AG04450 (cell line): ENCODE measurements around the gene TRPM3. TPM values are rescaled to one million over a fixed set of nuclear protein-coding genes. Genes with fewer than 3 reads are reported as not detected.

Experiments used
- CTCF ChIA-PET: fragments of 300-600, 350-600 bp; formaldehyde crosslinking; extraction: SDS; loops from one replicate; lab custom pipeline; 2022; ENCODE audit warnings: antibody characterized with exemption, inconsistent platforms; lab: Charles Lee
- POLR2A ChIA-PET: fragments of 350-600 bp; formaldehyde crosslinking; extraction: SDS; loops from one replicate; lab custom pipeline; 2021; ENCODE audit warnings: antibody characterized with exemption, inconsistent platforms; lab: Yijun Ruan, JAX
- DNase-seq: peaks from one replicate; pipeline ENCODE4 v3.0.0-alpha.2; 2011; ENCODE audit warnings: low read depth, low spot score
- H3K27ac ChIP-seq: one replicate; pipeline ENCODE4 v1.5.1; 2012; ENCODE audit warnings: low read depth, low read length, control low read depth
- H3K27me3 ChIP-seq: one replicate; pipeline ENCODE4 v1.6.0; 2012; ENCODE audit warnings: low read length; ENCODE audit not compliant: control insufficient read depth, insufficient read depth
- H3K4me3 ChIP-seq: 2 replicates; pipeline ENCODE4 v1.5.1; 2011; ENCODE audit warnings: mild to moderate bottlenecking, low read depth, low read length, control low read depth
- H3K9me3 ChIP-seq: 2 replicates; pipeline ENCODE4 v1.5.1; 2012; ENCODE audit warnings: low read length; ENCODE audit not compliant: control insufficient read depth, insufficient read depth
- CTCF ChIP-seq: IDR thresholded peaks from 2 replicates; pipeline ENCODE4 v1.5.1; 2011; ENCODE audit warnings: low read depth, low read length, control low read depth, inconsistent platforms
- polyA plus RNA-seq: library from polyadenylated mRNA; depleted of rRNA; stranded (reverse); fragments of >200 nt; gene quantifications from 2 replicates; pipeline ENCODE4 v1.2.3, GENCODE V29; 2011

Gene TRPM3
- polyA plus RNA-seq, 1 experiment = 0.01 TPM

- H3K9me3 ChIP-seq = no peaks in the 10 kb centered on the region
- ChIA-PET CTCF (no interaction called here), POLR2A (no interaction called here)
- H3K4me3 ChIP-seq = no peak overlapping the region
- no peak overlapping the region for H3K27ac ChIP-seq
- no peak for TF ChIP-seq CTCF
- H3K27me3 ChIP-seq = no peaks in the 10 kb centered on the region
- DNase-seq = no peak
These were observed 306.8 kb downstream of the TRPM3 start for GRCh38 chr9:70814597-70814996.

- no peaks in the 10 kb centered on the region for H3K27me3 ChIP-seq
- no peak for DNase-seq
- ChIA-PET CTCF (no interaction called here), POLR2A (no interaction called here)
- no peak overlapping the region for H3K4me3 ChIP-seq
- H3K27ac ChIP-seq = no peak overlapping the region
- no peaks in the 10 kb centered on the region for H3K9me3 ChIP-seq
- TF ChIP-seq CTCF = no peak
These were observed 308.3 kb downstream of the TRPM3 start for GRCh38 chr9:70813141-70813540.

GRCh38 chr9:70811638-70812037 is 309.8 kb downstream of the TRPM3 start:
- CTCF ChIA-PET = no interaction called here
- no peaks in the 10 kb centered on the region for H3K9me3 ChIP-seq
- TF ChIP-seq CTCF = no peak
- H3K27me3 ChIP-seq = no peaks in the 10 kb centered on the region
- no peak overlapping the region for H3K4me3 ChIP-seq
- H3K27ac ChIP-seq = no peak overlapping the region
- POLR2A ChIA-PET = no interaction called here
- DNase-seq = no peak

GRCh38 chr9:70806875-70807274 is 314.5 kb downstream of the TRPM3 start:
- no peak overlapping the region for H3K4me3 ChIP-seq
- peaks cover 2% of the 10 kb centered on the region for H3K27me3 ChIP-seq
- ChIA-PET CTCF (no interaction called here), POLR2A (no interaction called here)
- H3K9me3 ChIP-seq = no peaks in the 10 kb centered on the region
- no peak overlapping the region for H3K27ac ChIP-seq
- DNase-seq = no peak
- TF ChIP-seq CTCF = no peak

- Histone ChIP-seq H3K27ac (no peak overlapping the region), H3K9me3 (no peaks in the 10 kb centered on the region), H3K4me3 (no peak overlapping the region), H3K27me3 (peaks cover 2% of the 10 kb centered on the region)
- no peak for TF ChIP-seq CTCF
- no peak for DNase-seq
- ChIA-PET POLR2A (no interaction called here), CTCF (no interaction called here)
These were observed 315.5 kb downstream of the TRPM3 start for GRCh38 chr9:70805949-70806348.
